ENCODE data around the gene PARD3B. TPM values are rescaled to one million over a fixed set of nuclear protein-coding genes. Genes with fewer than 3 reads are reported as not detected.

PARD3B gene
- total RNA-seq, 1 experiment from 2014 or later, result 7.6 TPM

- CTCF ChIA-PET, result interaction anchor here (0.7 kb wide), 1 partner anchor 437 kb away, joined by 3 read pairs; no protein-coding TSS in a partner anchor
- intact Hi-C loops (cut with micrococcal nuclease; ENCODE audit: unreplicated experiment), result loop anchor here (2.0 to 10.0 kb wide), 3 partner anchors 368 to 668 kb away; no protein-coding TSS in a partner anchor
- BruUV-seq (replicated peaks), result no TSS peak
- no peak for TF ChIP-seq CTCF (conservative IDR thresholded peaks at IDR 0.05; ENCODE audit: low read depth, low read length)
- no peak for DNase-seq (ENCODE audit: low spot score)
- H3K4me3 ChIP-seq (ENCODE audit: low read depth, low read length, poor library complexity, severe bottlenecking), result no peak overlapping the region
- H3K27me3 ChIP-seq (replicated peaks; ENCODE audit: insufficient read depth, low read depth, low read length, poor library complexity), result no peaks in the 10 kb centered on the region
- POLR2A ChIA-PET (ENCODE audit: low non-redundant PET), result no interaction called here
- H3K36me3 ChIP-seq (ENCODE audit: insufficient read depth, low read length, poor library complexity, severe bottlenecking), result no peaks in the 10 kb centered on the region
- no peaks in the 10 kb centered on the region for H3K9me3 ChIP-seq (ENCODE audit: low read depth, low read length, poor library complexity, severe bottlenecking)
- no peak overlapping the region for H3K27ac ChIP-seq (ENCODE audit: low read depth, low read length, poor library complexity, severe bottlenecking)
- peaks cover 3% of the 10 kb centered on the region for H3K4me1 ChIP-seq (ENCODE audit: insufficient read depth, low read length, poor library complexity, severe bottlenecking)
These were observed 147.5 kb downstream of the PARD3B start for GRCh38 chr2:204692790-204693189.

GRCh38 chr2:204693262-204693661 lies 148.0 kb downstream of the PARD3B start:
- intact Hi-C loops (cut with micrococcal nuclease; ENCODE audit: unreplicated experiment), result loop anchor here (2.0 to 10.0 kb wide), 3 partner anchors 368 to 668 kb away; no protein-coding TSS in a partner anchor
- no peaks in the 10 kb centered on the region for H3K27me3 ChIP-seq (replicated peaks; ENCODE audit: insufficient read depth, low read depth, low read length, poor library complexity)
- H3K4me1 ChIP-seq (ENCODE audit: insufficient read depth, low read length, poor library complexity, severe bottlenecking), result no peaks in the 10 kb centered on the region
- H3K27ac ChIP-seq (ENCODE audit: low read depth, low read length, poor library complexity, severe bottlenecking), result no peak overlapping the region
- TF ChIP-seq CTCF (conservative IDR thresholded peaks at IDR 0.05; ENCODE audit: low read depth, low read length) (no peak), EZH2 (IDR thresholded peaks at IDR 0.05; ENCODE audit: borderline replicate concordance, low read depth, low read length, poor library complexity, severe bottlenecking) (no peak)
- no peaks in the 10 kb centered on the region for H3K9me3 ChIP-seq (ENCODE audit: low read depth, low read length, poor library complexity, severe bottlenecking)
- H3K36me3 ChIP-seq (ENCODE audit: insufficient read depth, low read length, poor library complexity, severe bottlenecking), result no peaks in the 10 kb centered on the region
- BruUV-seq (replicated peaks), result no TSS peak
- no peak overlapping the region for H3K4me3 ChIP-seq (ENCODE audit: low read depth, low read length, poor library complexity, severe bottlenecking)
- no peak for DNase-seq (ENCODE audit: low spot score)
- POLR2A ChIA-PET (ENCODE audit: low non-redundant PET), result no interaction called here
- CTCF ChIA-PET, result no interaction called here

GRCh38 chr2:204695506-204695905 lies 150.2 kb downstream of the PARD3B start:
- no peak for TF ChIP-seq EZH2 (IDR thresholded peaks at IDR 0.05; ENCODE audit: borderline replicate concordance, low read depth, low read length, poor library complexity, severe bottlenecking)
- no peak for TF ChIP-seq CTCF (conservative IDR thresholded peaks at IDR 0.05; ENCODE audit: low read depth, low read length)
- ChIA-PET CTCF (no interaction called here), POLR2A (ENCODE audit: low non-redundant PET) (no interaction called here)
- Histone ChIP-seq H3K4me3 (ENCODE audit: low read depth, low read length, poor library complexity, severe bottlenecking) (no peak overlapping the region), H3K4me1 (ENCODE audit: insufficient read depth, low read length, poor library complexity, severe bottlenecking) (no peaks in the 10 kb centered on the region), H3K9me3 (ENCODE audit: low read depth, low read length, poor library complexity, severe bottlenecking) (no peaks in the 10 kb centered on the region), H3K27ac (ENCODE audit: low read depth, low read length, poor library complexity, severe bottlenecking) (no peak overlapping the region), H3K27me3 (replicated peaks; ENCODE audit: insufficient read depth, low read depth, low read length, poor library complexity) (no peaks in the 10 kb centered on the region), H3K36me3 (ENCODE audit: insufficient read depth, low read length, poor library complexity, severe bottlenecking) (no peaks in the 10 kb centered on the region)
- intact Hi-C loops (cut with micrococcal nuclease; ENCODE audit: unreplicated experiment), result loop anchor here (10.0 kb wide), 1 partner anchor 671 kb away; no protein-coding TSS in a partner anchor
- no TSS peak for BruUV-seq (replicated peaks)
- no peak for DNase-seq (ENCODE audit: low spot score)

Measured in A673 (cell line).